OCI-LY1 (cell line): ENCODE results near the gene SLC22A3.

ENCODE experiments used
- CTCF ChIP-seq: fragments of 200-600 bp; sonication (generic), shearing (Covaris generic); IDR thresholded peaks from 2 replicates; pipeline ENCODE4 v1.5.1; 2017; ENCODE audit warnings: mild to moderate bottlenecking, antibody characterized with exemption, low read length, moderate library complexity, mixed read lengths
- EZH2 ChIP-seq: fragments of 200-600 bp; sonication (generic), shearing (Covaris generic); IDR thresholded peaks from 2 replicates; pipeline ENCODE4 v1.8.0; 2017; ENCODE audit warnings: borderline replicate concordance, mixed run types, mild to moderate bottlenecking, antibody characterized with exemption, low read length, moderate library complexity, mixed read lengths

- TF ChIP-seq EZH2 (no peak), CTCF (no peak)
Measured at GRCh38 chr6:160421854-160422253, 73.7 kb downstream of the SLC22A3 start.
